OCI-LY7 (cell line): ENCODE data around the gene RAB15. TPM values are rescaled to one million over a fixed set of nuclear protein-coding genes. Genes with fewer than 3 reads are reported as not detected.
A peak's percentile ranks its signal among the peaks of the same experiment; 100 is the strongest.

Experiments
- BruUV-seq: library from RNA; stranded (reverse); fragments of 400-500 nt; replicated peaks from 2 replicates; lab custom pipeline; 2021; lab: Mats Ljungman, UMichigan
- CTCF ChIA-PET: fragments of 300-600 bp; sonication (Branson Sonifier 250); formaldehyde crosslinking; loops from one replicate; lab custom pipeline; 2022; ENCODE audit warnings: antibody characterized with exemption; ENCODE audit not compliant: unreplicated experiment; lab: Charles Lee
- POLR2A ChIA-PET: fragments of 300-600 bp; sonication (Branson Sonifier 250); formaldehyde crosslinking; loops from one replicate; lab custom pipeline; 2022; ENCODE audit warnings: antibody characterized with exemption; lab: Charles Lee
- DNase-seq: peaks from one replicate; pipeline ENCODE4 v3.0.0-alpha.2; 2015; ENCODE audit warnings: low spot score
- H2AFZ ChIP-seq: fragments of 200-600 bp; sonication (generic), shearing (Covaris generic); 2 replicates; pipeline ENCODE4 v1.6.1; 2014; ENCODE audit warnings: mild to moderate bottlenecking, antibody characterized with exemption, low read length, moderate library complexity
- H3K27ac ChIP-seq: fragments of 200-600 bp; sonication (generic); 2 replicates; pipeline ENCODE4 v1.5.1; 2014; ENCODE audit warnings: mixed run types, low read depth, mild to moderate bottlenecking, moderate library complexity, low read length, inconsistent platforms; ENCODE audit not compliant: poor library complexity, severe bottlenecking
- H3K36me3 ChIP-seq: fragments of 200-600 bp; sonication (generic); 2 replicates; pipeline ENCODE4 v1.6.1; 2014; ENCODE audit warnings: mild to moderate bottlenecking, antibody characterized with exemption, low read length, moderate library complexity, mixed read lengths; ENCODE audit not compliant: insufficient read depth
- H3K4me1 ChIP-seq: fragments of 200-600 bp; sonication (generic); 2 replicates; pipeline ENCODE4 v1.5.1; 2014; ENCODE audit warnings: mild to moderate bottlenecking, low read length; ENCODE audit not compliant: insufficient read depth, poor library complexity, severe bottlenecking
- H3K4me2 ChIP-seq: fragments of 200-600 bp; sonication (generic); 2 replicates; pipeline ENCODE4 v1.6.1; 2014; ENCODE audit warnings: mild to moderate bottlenecking, low read length
- H3K4me3 ChIP-seq: fragments of 200-600 bp; sonication (generic); 2 replicates; pipeline ENCODE4 v1.5.1; 2014; ENCODE audit warnings: mild to moderate bottlenecking, low read depth, low read length; ENCODE audit not compliant: poor library complexity, severe bottlenecking
- H3K79me2 ChIP-seq: fragments of 200-600 bp; sonication (generic); 2 replicates; pipeline ENCODE4 v1.6.1; 2016; ENCODE audit warnings: low read depth, mild to moderate bottlenecking, low read length, moderate library complexity, mixed read lengths; ENCODE audit not compliant: insufficient read depth
- H3K9me2 ChIP-seq: fragments of 200-600 bp; sonication (generic); 2 replicates; pipeline ENCODE4 v1.6.1; 2016; ENCODE audit warnings: mild to moderate bottlenecking, low read length, mixed read lengths; ENCODE audit not compliant: insufficient read depth
- H3K9me3 ChIP-seq: fragments of 200-600 bp; sonication (generic); 2 replicates; pipeline ENCODE4 v1.6.1; 2014; ENCODE audit warnings: mild to moderate bottlenecking, mixed run types, low read length, mixed read lengths
- H4K20me1 ChIP-seq: fragments of 200-600 bp; sonication (generic); 2 replicates; pipeline ENCODE4 v1.6.1; 2014; ENCODE audit warnings: mild to moderate bottlenecking, antibody characterized with exemption, low read length, moderate library complexity, mixed read lengths; ENCODE audit not compliant: insufficient read depth
- CTCF ChIP-seq: fragments of 200-600 bp; sonication (generic); conservative IDR thresholded peaks from 2 replicates; pipeline ENCODE4 v1.5.1; 2014; ENCODE audit warnings: mild to moderate bottlenecking, antibody characterized with exemption, low read length, moderate library complexity, mixed read lengths
- EZH2phosphoT487 ChIP-seq: fragments of 200-600 bp; sonication (generic); IDR thresholded peaks from 2 replicates; pipeline ENCODE4 v1.6.1; 2018; ENCODE audit warnings: low read depth, borderline replicate concordance, mild to moderate bottlenecking, mixed run types, antibody characterized with exemption, low read length, moderate library complexity, mixed read lengths
- intact Hi-C: fragments of 100-400 bp; cut with micrococcal nuclease; formaldehyde crosslinking; loops from one replicate; pipeline ENCODE4 v1.10.0; 2022; ENCODE audit not compliant: unreplicated experiment
- total RNA-seq, 2 experiments: library from RNA; depleted of rRNA in 1 of 2; stranded (reverse); fragments of >200 nt in 1 of 2; shearing (Covaris generic) in 1 of 2; gene quantifications; 2 replicates each; pipeline ENCODE4 v1.2.3, GENCODE V29; 2014 to 2022

Gene RAB15
- total RNA-seq, 2 experiments from 2014 or later = 0.38 TPM; not detected in 1

- DNase-seq = peak; percentile 97
- Histone ChIP-seq H3K9me2 (no peaks in the 10 kb centered on the region), H4K20me1 (no peaks in the 10 kb centered on the region), H3K4me2 (peak within 1 kb of the TSS; percentile 94), H3K27ac (peak within 1 kb of the TSS; percentile 60), H2AFZ (peak within 1 kb of the TSS; percentile 97), H3K79me2 (peaks cover 21% of the 10 kb centered on the region; the same call in 1 of the 2 replicates), H3K9me3 (no peaks in the 10 kb centered on the region), H3K4me3 (peak within 1 kb of the TSS; percentile 82), H3K4me1 (peaks cover 19% of the 10 kb centered on the region), H3K36me3 (peaks cover 5% of the 10 kb centered on the region; the same call in 1 of the 2 replicates)
- TF ChIP-seq CTCF (peak; percentile 86), EZH2phosphoT487 (no peak)
- intact Hi-C loops = loop anchor here (2.0 to 10.0 kb wide), 3 partner anchors 116 to 838 kb away; partner anchors contain the start of gene MAX
- TSS peak; percentile 81 for BruUV-seq
- ChIA-PET POLR2A (interaction anchor here (0.6 to 1.9 kb wide), 5 partner anchors 11 to 446 kb away, joined by 3 to 5 read pairs (median 3); no protein-coding TSS in a partner anchor), CTCF (no interaction called here)
These were observed 14.7 kb upstream of the RAB15 start, which contains the start of gene FNTB for GRCh38 chr14:64986648-64987437. Gene FNTB (plus strand): TSS chr14:64986895. CDS start chr14:64986954, 59 bp downstream.

- H3K4me1 ChIP-seq = peaks cover 18% of the 10 kb centered on the region
- peak overlapping the region; percentile 30; the same call in 1 of the 2 replicates for H3K4me2 ChIP-seq
- peak; percentile 70 for DNase-seq
- no TSS peak for BruUV-seq
- H3K4me3 ChIP-seq = no peak overlapping the region
- peak; percentile 93 for TF ChIP-seq CTCF
- no peak for TF ChIP-seq EZH2phosphoT487
- H4K20me1 ChIP-seq = no peaks in the 10 kb centered on the region
- no peak overlapping the region for H2AFZ ChIP-seq
- peaks cover 14% of the 10 kb centered on the region; the same call in 1 of the 2 replicates for H3K79me2 ChIP-seq
- intact Hi-C loops = loop anchor here (1.0 to 10.0 kb wide), 3 partner anchors 160 to 841 kb away; no protein-coding TSS in a partner anchor
- POLR2A ChIA-PET = interaction anchor here (1.0 kb wide), 1 partner anchor 13 kb away, joined by 3 read pairs; no protein-coding TSS in a partner anchor
- H3K9me2 ChIP-seq = no peaks in the 10 kb centered on the region
- no peak overlapping the region for H3K27ac ChIP-seq
- H3K9me3 ChIP-seq = no peaks in the 10 kb centered on the region
- CTCF ChIA-PET = no interaction called here
- peaks cover 2% of the 10 kb centered on the region; the same call in 1 of the 2 replicates for H3K36me3 ChIP-seq
These were observed 11.5 kb upstream of the RAB15 start for GRCh38 chr14:64983439-64984310.
